GM19397 (cell line): Measurements from ENCODE around the gene DCP2.
A peak's percentile ranks its signal among the peaks of the same experiment; 100 is the strongest.

Source experiments
- ATAC-seq: cut with Tn5 transposase; IDR thresholded peaks from one replicate; pipeline ENCODE4 v1.9.1; 2021; ENCODE audit warnings: mild to moderate bottlenecking, moderate library complexity; ENCODE audit not compliant: unreplicated experiment

Gene DCP2

DNA sequence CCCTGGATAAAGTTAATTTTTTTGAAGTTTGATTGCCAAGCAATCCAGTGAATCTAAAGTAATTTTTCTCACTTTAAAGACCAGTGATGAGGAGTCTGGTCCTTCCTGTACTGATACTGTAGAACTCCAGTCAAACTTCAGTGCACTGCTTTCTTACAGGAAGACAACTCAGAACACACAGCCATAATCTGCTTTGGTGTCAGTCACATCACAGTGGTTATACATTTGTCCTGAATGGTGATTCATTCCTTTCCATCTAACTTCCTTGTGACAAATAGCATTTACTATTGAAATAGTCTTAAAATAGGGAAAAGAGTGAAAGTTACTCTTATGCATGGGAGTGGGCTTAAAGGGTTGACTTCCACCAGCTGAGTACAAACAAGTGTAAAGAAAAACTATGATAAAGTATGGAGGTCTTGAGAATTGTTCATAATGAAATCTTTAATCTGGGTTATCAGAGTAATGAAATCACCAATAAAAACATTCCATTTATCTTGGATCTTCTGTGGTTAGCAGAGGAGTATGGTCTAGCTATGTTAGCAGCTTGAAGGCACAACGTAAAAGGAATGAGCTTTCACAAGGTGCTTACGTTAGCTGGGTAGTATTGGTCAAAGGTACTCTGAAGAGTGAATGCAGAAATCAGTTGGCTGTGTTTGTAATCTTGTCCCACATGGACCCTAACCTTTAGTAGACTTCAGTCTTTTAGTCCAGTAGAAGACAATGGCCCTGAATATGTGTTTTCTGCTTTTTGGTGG lies 41.5 kb downstream of the DCP2 start:
- ATAC-seq, result no peak

DNA sequence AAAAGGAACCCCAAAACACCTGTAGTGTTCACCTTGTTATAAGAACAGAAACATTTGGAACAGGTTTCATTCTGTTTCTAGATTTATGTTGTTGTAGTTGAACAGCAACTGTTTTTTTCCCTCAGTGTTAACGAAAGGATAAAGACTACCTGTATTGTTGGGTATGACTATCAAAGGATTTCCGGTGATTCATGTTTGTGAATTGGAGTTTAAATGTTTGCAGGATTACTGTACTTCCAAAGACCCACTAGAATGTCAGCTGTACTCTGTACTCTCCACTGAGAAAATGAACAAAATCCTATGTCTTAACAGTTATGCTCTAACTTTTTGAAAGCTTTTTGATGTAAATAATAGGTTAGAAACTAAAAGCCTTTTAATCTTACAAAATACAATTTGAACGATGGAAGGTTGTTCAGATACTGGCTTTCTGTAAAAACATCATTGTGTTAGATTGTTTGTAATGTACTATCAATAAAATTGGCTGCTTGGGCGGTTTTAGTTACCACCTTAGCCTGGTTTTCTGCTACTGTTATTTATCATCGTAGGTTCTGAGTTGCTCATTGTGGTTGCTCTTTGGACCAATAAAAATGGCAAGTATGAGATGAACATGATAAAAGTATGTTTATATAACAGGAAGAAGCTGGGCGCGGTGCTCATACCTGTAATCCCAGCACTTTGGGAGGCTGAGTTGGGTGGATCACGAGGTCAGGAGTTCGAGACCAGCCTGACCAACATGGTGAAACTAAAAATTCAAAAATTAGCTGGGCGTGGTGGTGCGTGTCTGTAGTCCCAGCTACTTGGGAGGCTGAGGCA lies 44.1 kb downstream of the DCP2 start:
- ATAC-seq, result no peak

DNA sequence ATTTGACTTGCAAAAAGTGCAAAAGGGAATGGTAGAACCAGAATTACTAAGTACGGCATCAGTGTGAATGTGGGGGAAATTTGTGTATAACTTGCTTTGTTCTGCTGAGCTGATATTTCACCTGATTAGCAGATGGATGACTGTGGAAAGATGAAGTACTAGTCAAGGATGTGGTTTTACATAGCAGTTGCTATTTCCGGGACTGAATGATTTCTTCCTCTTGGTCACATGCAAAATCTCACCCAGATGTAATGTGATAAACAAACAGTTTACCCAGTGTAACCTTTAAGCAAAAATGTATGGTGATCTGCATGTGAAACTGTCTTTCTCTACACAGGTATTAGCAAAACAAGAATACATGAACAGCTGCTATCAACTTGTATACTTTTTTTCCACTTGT lies 46.1 kb downstream of the DCP2 start:
- peak; percentile 85 for ATAC-seq

DNA sequence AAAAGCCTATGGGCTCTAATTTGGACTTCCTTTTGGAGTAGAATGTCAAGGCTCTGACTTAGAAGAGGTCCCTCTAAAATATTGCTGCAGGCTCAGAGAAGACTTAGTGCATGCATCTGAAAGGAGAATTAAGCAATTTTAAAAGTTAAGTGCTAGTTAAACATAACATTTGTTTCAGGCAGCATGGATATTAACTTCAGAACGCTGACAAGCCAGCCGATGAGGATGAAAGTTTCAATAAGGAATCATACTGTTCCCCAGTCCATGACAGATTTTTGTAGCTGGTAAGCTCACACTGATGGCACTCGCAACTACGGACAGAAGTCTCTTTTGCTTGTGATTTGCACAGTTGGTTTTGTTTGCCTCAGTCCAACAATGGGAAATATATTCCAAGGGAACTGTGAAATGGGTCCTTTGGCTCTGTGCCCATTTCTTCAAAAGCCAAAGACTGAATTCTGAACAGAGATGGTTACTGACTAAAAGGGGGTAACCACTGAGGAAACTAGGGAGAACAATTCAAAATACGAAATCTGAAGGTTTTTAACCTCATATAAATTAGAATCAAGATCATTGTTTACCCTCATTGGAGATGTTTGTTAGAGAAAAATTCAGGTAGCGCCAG lies 47.6 kb downstream of the DCP2 start:
- no peak for ATAC-seq

DNA sequence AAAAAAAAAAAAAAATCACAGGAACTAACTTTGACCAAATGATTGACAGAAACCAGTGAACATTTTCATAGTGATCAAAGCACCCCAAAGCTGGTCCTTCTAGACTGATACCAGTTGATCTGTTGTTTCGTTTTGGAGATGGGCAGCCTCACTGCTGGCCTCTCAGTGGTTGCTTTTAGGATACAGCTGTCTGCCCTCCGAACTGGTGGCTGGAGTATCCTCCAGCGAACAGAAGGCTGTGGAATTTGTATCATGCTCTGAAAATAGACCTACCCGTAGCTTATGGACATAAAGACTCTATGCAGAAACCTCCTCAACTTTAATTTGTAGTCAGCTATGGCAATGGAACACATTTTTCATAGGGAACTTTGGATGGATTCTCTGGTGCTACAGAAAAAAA lies 49.0 kb downstream of the DCP2 start:
- ATAC-seq, result no peak

DNA sequence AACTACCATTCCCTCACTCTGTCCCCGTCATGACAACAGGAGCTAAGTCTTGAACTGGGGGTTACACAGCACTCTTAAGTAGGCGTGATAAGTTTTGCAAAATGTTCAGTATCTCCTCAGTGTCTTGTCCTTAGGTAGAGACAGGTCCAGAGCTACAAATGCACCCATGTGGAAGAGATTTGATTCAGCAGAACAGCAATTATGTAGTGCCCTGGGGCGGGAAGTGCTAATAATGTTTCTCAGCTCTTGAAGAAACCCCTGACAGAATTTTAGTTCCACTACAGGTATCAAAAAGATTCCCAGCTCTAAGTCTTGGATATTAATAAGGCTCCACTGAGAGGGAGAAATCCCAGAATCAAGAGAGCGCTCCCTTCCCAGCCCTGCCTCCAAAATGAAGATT lies 49.6 kb downstream of the DCP2 start:
- no peak for ATAC-seq

DNA sequence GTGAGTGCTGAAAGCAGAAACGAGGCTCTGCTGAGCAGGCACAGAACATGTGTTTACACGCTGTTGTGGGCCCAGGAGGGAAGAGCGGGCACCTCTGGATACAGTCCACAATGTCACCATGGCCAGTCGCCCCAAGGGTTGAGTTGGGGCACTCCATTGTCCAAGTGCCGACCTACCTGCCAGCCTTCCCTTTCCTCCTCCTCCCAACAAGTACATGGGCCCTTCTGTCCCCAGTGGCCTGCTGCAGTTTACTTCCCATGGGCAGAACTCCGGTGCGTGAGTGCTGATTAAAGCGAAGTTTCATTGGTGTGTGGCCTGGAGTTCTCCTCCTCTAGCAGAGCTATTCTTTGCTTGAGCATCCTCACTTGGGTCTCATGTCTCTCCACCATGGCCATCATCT lies 50.4 kb downstream of the DCP2 start:
- no peak for ATAC-seq

DNA sequence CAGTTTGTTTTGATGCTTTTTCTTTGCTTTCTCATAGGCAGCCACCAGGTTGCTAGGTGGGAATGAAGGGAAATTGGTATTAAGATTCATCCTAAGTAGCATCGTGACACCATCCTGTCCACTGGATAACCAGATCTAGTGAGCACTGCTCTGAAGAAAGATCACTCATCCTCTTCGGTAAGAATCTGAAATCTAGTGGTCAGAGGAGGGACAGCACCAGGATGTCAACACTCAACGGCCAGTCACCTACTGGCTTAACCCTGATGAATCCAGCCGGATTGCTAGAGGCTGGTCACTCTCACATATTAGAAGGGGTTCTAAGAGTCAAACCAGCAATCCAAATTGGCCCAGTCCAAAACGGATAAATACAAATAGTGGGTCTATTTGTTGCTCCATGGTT lies 50.8 kb downstream of the DCP2 start:
- no peak for ATAC-seq

DNA sequence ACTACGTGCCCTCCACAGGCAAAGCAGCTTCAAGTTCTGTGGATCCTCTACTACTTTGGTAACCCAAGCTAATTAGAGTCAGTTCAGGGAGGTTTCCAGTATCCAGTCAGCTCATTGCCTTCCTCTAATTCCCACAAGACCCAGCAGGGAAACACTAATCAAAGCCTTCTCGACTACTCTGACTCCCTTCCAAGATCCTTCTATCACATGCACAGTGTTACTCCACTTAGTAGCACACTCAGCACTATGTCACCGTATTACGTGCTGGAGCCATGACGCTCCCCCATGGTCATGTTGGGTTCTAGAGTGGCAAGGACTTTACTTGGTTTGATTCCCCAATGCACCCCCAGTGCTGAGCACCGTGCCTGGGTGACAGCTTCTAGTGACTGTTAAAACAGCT lies 53.0 kb downstream of the DCP2 start:
- no peak for ATAC-seq

DNA sequence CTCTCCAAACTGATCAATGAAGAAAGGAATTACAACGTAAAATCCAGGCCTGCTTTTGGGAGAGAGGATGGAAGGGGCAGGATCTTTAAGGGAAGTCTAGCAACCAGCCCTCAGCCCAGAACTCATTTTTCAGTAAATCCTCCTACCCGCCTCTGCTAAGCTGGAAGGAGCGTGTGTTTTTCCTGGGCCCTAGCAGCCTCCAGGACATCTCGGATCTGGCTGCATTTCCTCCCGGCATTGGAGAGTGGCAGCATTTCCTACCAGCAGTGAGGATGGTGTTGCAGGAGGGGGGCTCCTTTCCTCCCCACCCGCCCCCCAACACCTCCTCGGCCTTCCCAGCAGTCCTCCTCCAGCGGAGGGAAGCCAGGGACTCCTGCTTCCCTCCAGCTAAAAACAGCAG lies 54.5 kb downstream of the DCP2 start:
- no peak for ATAC-seq

DNA sequence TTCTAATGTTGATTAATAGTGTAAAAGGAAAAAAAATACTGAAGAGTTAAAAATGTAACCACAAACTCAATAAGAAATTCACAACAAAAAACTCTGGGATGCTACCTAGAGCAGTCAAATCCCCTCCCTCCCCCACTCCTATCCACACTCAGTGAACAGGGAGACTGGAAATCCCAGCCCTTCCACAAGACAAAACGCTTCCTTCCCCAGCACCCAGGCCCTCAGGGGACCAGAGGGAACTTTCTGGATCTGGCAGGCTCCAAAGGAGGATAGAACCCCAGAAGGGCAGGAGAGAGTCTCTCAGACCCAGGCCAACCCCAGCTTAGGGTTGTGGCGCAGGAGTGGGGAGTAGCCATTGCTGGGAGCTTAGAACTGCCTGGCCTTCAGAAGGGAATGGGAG lies 55.0 kb downstream of the DCP2 start:
- ATAC-seq, result no peak

DNA sequence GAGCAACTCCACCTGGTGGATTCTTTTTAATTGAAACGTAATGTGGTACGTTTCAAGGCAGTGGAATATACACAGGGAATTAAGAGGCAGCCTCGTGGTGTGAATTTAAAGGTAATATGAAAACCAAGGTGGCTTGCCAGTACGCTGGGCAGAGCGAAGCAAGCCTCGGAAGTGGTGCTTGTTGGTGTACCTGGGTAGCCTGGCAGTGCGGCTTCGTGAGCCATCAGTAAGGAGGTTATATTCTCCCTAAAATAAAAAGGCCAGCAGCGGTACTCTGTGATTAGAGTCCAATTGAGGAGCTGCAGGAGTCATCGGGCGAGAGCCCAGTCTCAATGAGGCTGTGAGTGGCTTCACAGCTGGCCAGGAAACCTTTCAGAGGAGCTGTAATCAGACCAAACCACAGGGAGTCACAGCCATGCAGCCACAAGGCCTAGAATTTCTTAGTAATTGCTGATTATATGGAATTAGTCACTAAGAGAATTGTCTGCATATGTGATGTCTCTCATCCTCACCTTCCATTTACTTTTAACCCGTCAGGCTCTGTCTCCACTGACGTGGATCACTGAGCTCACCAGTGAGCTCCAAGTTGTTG lies 57.7 kb downstream of the DCP2 start:
- no peak for ATAC-seq

DNA sequence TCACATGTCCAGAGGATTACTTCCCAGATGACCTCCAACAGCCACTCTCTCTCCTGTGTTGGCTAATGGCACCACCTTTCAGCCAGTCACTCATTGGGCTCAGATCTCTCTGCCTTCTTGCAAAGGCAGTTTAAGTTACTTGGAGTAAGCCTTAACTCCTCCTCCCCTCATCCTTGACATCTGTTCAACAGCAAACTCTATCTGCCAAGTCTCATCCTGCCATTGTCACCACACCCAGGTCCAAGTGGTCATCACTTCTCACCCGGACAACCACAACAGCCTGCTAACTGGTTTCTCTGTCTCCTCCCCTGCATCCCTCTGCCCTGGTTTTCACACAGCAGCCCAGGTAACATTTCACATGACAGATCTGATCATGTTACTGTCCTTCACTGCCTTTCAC lies 58.5 kb downstream of the DCP2 start:
- no peak for ATAC-seq

DNA sequence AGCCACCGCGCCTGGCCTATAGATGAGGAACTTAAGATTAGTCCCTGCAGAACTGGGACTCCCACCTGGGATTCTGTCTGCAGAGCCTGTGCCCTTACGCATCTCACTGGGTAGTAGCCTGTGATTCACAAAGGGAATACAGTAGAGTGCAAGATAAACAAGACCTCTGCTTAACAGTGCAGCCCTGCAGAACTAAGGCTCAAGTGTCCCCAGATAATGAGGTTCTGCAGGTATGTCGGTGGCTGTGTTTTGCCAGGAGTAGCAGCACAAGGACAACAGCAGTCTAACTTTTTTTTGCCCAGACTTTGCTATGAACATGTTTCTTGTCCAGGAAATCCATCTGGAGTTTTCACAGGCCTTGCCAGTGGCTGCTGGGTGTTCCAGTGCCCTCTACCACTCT lies 59.7 kb downstream of the DCP2 start:
- no peak for ATAC-seq

DNA sequence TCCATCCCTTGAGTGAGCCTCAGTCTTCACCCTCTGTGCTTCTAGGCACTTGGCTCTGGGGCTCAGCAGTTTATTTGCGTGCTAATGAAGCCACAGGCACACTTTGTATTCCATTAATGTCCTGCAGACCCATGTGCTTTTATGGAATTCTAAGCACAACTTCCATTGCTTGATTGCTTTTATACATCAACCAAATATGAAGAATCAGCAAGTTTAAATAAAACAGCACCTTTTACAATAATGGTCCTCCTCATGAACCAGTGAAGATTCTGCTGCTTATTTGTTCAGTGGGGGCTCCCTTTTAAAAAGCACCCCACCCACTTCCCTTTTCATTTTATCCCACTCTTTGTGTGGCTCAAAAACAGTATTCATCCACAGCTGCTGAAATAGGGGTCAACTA lies 60.2 kb downstream of the DCP2 start:
- ATAC-seq, result no peak

DNA sequence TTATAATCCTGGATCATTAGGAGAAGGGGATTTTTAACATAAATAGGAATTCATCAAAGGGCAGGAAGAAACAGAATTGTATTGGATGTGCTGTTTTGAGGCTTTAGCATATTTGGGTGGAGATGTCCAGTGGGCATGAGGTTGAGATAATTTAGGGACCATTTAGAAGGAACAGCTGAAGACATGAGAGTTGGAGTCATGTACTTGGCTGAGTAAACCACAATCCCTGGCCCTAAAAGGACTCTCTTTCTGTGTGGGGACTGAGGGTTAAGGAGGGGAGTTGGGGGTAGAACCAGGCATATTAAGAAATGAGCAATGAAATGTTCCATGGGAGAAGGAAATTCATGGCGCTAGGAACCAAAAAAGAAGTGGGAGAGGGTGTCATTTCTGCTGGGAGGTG lies 61.5 kb downstream of the DCP2 start:
- ATAC-seq, result no peak

DNA sequence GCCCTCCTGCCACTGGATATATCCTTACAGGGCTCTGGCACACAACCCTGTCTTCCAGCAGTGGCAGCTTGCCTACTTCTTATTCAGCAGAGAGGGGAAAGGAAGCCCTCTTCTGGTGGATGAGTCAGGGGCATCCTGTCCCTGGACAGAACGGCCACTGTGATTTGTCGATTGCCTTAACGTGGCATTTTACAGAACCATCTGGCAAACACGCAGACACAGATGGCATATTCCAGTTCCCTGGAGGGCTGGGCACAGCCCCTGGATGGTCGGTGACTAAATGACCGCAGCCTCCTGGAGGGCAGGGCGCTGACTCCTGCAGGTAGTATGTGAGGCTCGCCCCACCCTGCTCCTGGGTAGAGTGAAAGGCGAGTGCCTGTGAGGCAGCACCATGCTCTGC lies 62.1 kb downstream of the DCP2 start:
- no peak for ATAC-seq

DNA sequence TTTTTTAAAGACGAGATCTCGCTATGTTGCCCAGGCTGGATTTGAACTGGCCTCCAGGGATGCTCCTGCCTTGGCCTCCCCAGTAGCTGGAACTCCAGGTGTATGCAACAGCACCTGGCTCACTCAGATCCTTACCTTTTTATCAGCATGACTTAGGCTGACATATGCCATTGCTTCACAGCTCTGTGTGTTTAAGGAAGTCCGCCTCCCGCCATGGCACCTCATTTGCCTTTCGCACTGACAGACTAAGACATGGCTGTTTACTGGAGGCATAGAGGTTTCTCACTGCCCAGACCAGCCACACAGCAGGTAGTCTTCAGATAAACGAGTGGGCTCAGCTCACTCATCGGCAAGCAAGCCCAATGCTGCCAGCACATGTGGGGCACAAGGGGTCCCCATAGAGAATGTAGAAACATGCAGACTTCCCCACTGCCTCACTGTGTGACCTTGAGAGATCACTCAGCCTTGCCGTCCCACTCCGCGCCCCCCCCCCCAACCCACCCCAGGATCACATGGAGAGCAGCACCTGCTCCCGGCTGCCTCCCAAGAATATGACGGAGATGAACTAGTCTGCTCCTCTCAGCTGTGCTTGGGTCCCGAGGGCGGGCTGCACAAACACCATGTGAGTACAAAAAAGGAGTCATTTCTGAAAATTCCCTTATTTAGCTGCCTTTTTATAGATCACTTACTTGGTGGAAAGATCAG lies 62.8 kb downstream of the DCP2 start:
- ATAC-seq, result no peak

DNA sequence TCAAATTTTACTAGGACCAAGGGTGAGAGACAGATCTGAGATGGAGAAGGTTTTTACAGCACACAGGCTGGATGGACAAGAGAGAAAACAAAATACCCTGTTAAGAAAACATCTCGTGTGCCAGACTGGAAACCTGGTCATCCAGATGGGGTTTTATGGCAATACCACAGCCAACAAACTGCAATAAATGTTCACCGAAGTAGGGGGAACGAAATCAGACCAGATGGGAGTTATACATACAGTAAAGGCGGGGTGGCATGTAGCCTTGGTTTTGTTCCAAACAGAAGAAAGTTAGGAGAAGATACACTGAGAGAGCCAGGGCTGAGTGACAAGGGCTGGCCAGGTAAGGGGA lies 63.3 kb downstream of the DCP2 start:
- ATAC-seq, result no peak

DNA sequence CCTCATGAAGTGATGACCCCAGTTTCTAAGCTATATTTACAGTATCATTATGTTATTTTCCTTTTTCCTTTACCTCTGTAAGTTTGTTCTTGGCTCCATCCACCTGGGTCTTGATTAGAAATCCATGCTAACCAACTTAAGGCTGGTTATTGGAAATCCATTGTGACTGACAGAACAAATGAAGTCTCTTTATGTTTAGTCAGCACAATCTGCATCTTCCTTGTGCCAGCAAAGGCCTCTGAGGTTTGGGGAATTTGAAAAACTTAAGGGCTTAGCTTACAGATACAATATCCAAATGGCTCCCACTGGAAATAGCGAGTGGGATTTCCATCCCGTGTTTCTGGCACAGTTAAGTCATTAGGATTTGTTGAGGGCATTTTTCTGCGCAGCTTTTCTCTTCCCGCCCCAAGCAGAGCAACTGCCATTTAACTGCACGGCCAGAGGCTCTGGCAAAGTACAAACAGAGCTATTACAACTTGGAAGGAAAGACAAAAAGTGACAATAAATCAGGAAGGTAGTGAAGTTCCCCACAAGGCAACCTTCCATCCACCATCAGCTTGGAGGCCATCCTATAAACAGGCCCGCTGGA lies 64.2 kb downstream of the DCP2 start:
- no peak for ATAC-seq
